Right lobe of liver (tissue), 4 donors: ENCODE data around the gene SYT2.

Experiments
- POLR2A ChIP-seq: fragments of 450-650 bp; IDR thresholded peaks from one replicate; pipeline ENCODE4 v1.6.1; 2017; ENCODE audit warnings: antibody characterized with exemption, mild to moderate bottlenecking
- TF ChIP-seq, protein P1 (sequence below), 4 donors: fragments of 200-600 bp in 3 of 4; fragments of 450-650 bp in 1 of 4; IDR thresholded peaks; one replicate each; pipeline versions ENCODE4 v1.5.1 to v1.8.0; 2016 to 2022; ENCODE audit warnings: antibody characterized with exemption in 4 of 4, mild to moderate bottlenecking in 2 of 4
- donor health status: DM: no; HTN: no; CAD: no.
- donor health status: DM: no; HTN: no; CAD: no.
- donor health status: DM: no; HTN: yes; CAD: no.

DNA sequence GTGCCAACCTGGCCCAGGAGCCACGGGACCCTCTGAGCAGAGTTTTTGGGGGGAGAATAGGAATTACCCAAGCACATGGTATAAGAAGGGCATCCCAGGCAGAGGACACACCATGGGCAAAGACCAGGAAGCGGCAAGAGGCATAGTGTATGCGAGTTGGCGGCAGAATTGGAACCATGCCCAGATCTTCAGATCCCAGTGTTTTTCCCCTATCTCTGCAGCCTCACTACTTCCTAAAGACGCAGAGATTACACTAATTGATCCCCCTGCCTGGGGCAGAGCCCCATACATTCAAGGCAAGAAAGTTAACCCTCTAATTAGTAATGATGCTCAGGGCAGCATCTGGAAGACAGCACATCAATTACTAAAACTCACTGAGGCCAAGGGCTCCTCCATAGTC, 48.2 kb downstream of the SYT2 start:
- TF ChIP-seq, protein P1, sequence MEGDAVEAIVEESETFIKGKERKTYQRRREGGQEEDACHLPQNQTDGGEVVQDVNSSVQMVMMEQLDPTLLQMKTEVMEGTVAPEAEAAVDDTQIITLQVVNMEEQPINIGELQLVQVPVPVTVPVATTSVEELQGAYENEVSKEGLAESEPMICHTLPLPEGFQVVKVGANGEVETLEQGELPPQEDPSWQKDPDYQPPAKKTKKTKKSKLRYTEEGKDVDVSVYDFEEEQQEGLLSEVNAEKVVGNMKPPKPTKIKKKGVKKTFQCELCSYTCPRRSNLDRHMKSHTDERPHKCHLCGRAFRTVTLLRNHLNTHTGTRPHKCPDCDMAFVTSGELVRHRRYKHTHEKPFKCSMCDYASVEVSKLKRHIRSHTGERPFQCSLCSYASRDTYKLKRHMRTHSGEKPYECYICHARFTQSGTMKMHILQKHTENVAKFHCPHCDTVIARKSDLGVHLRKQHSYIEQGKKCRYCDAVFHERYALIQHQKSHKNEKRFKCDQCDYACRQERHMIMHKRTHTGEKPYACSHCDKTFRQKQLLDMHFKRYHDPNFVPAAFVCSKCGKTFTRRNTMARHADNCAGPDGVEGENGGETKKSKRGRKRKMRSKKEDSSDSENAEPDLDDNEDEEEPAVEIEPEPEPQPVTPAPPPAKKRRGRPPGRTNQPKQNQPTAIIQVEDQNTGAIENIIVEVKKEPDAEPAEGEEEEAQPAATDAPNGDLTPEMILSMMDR (IDR thresholded peaks at IDR 0.05): no peak
- no peak for TF ChIP-seq POLR2A
